Lung (tissue), 12 donors: ENCODE results near the gene PRKG1. TPM values are rescaled to one million over a fixed set of nuclear protein-coding genes. Genes with fewer than 3 reads are reported as not detected.

Experiments used
- ATAC-seq: fragments of 200-7000 bp; cut with Tn5 transposase; one replicate; pipeline ENCODE4 v1.9.1; 2020; ENCODE audit warnings: moderate number of reproducible peaks; ENCODE audit not compliant: insufficient read depth, low FRiP score
- DNase-seq, 3 donors: peaks; one replicate each; pipeline ENCODE4 v3.0.0-alpha.2; 2013 to 2017
- H3K27ac ChIP-seq, 2 donors: one replicate each; pipeline ENCODE4 v1.5.1; 2013; ENCODE audit warnings: mild to moderate bottlenecking in 2 of 2, moderate library complexity in 2 of 2, control low read depth in 1 of 2, inconsistent platforms in 1 of 2, low read depth in 1 of 2, low read length in 1 of 2
- H3K27me3 ChIP-seq, 3 donors: one replicate each; pipeline ENCODE4 v1.5.1; 2013; ENCODE audit warnings: low read length in 2 of 3; ENCODE audit not compliant: control insufficient read depth in 3 of 3, insufficient read depth in 3 of 3
- H3K36me3 ChIP-seq, 4 donors: one replicate each; pipeline ENCODE4 v1.5.1; 2013; ENCODE audit warnings: low read length in 4 of 4, mild to moderate bottlenecking in 1 of 4, moderate library complexity in 1 of 4; ENCODE audit not compliant: control insufficient read depth in 4 of 4, insufficient read depth in 4 of 4
- H3K4me1 ChIP-seq, 5 donors: one replicate each; pipeline ENCODE4 v1.5.1; 2013; ENCODE audit warnings: low read length in 5 of 5, mild to moderate bottlenecking in 2 of 5, moderate library complexity in 1 of 5; ENCODE audit not compliant: control insufficient read depth in 5 of 5, insufficient read depth in 5 of 5
- H3K4me3 ChIP-seq: one replicate; pipeline ENCODE4 v1.5.1; 2013; ENCODE audit warnings: mild to moderate bottlenecking, control low read depth, moderate library complexity
- H3K9ac ChIP-seq, 2 donors: one replicate each; pipeline ENCODE4 v1.5.1; 2013; ENCODE audit warnings: low read length in 2 of 2, control low read depth in 1 of 2; ENCODE audit not compliant: insufficient read depth in 1 of 2
- H3K9me3 ChIP-seq, 4 donors: one replicate each; pipeline ENCODE4 v1.5.1; 2013; ENCODE audit warnings: low read length in 3 of 4, mild to moderate bottlenecking in 1 of 4, moderate library complexity in 1 of 4; ENCODE audit not compliant: control insufficient read depth in 4 of 4, insufficient read depth in 3 of 4
- CTCF ChIP-seq: IDR thresholded peaks from 2 replicates; pipeline ENCODE4 v1.5.1; 2012; ENCODE audit warnings: mild to moderate bottlenecking; ENCODE audit errors: control extremely low read depth, extremely low read depth
- WGBS, 2 donors: extraction: QIAGEN DNeasy Blood & Tissue Kit; methylation state at CpG; one replicate each; pipeline ENCODE4 v1.1.7; 2013; 5-methylcytosine and 5-hydroxymethylcytosine counted together
- polyA plus RNA-seq, 2 donors: library from polyadenylated mRNA; stranded (reverse); fragments of 200-250 nt; gene quantifications; one replicate each; pipeline ENCODE4 v1.2.1, GENCODE V29; 2013
- total RNA-seq, 2 donors: library from RNA; depleted of rRNA in 1 of 2; stranded (reverse); fragments of >200 nt in 1 of 2; gene quantifications; one replicate each; pipeline ENCODE4 v1.2.1, GENCODE V29; 2014 to 2021
- donor health status: control.
- donor health status: control.
- donor health status: Bipolar disorder and iron deficiency.
- donor health status: healthy.
- donor health status: DM: yes; HTN: yes; CAD: no.

The PRKG1 gene
- total and polyA plus RNA-seq, 4 donors, result 2.1 to 50.8 (median 15.1) TPM

- no peak for TF ChIP-seq CTCF
- H3K9ac ChIP-seq, result no peak overlapping the region
- no peaks in the 10 kb centered on the region for H3K4me1 ChIP-seq
- no peak overlapping the region for H3K4me3 ChIP-seq
- no peaks in the 10 kb centered on the region for H3K9me3 ChIP-seq
- H3K27me3 ChIP-seq, result no peaks in the 10 kb centered on the region
- no peak for DNase-seq
- ATAC-seq, result no peak
- WGBS, 2 donors, result 90 to 92% methylated on average over 4 of the region's 4 CpGs
- peaks cover 0 to 3% (median 0%) of the 10 kb centered on the region in 4 donors for H3K36me3 ChIP-seq
- H3K27ac ChIP-seq, result no peak overlapping the region
Observed at GRCh38 chr10:51924359-51924758, 850.1 kb downstream of the PRKG1 start.

DNA sequence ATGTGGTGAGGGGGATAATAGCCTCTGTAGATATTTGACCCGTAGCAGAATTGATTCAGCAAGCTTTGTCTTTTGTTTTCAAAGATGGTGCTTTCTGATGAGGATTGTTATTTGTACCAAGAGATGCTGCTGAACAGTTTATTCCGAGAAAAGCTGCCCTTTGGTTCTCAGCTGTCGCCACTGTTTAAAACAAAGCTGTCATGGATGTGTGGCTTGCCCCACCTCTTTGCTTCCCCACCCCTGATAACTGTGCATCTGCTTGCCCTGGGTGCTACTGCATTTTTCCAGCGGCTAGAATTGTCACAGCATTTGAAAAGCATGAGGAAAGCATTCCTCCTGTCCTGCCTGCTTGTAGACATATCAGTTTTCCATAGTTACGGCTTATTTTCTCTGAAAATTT lies 852.0 kb downstream of the PRKG1 start:
- WGBS, 2 donors, result 89 to 90% methylated on average over 5 of the region's 5 CpGs
- ATAC-seq (no peak), DNase-seq (no peak)
- Histone ChIP-seq H3K4me1 (no peaks in the 10 kb centered on the region), H3K9ac (no peak overlapping the region), H3K9me3 (no peaks in the 10 kb centered on the region), H3K4me3 (no peak overlapping the region), H3K36me3 (peaks cover 0 to 3% (median 0%) of the 10 kb centered on the region in 4 donors), H3K27ac (no peak overlapping the region), H3K27me3 (no peaks in the 10 kb centered on the region)
- TF ChIP-seq CTCF, result no peak

- no peak for TF ChIP-seq CTCF
- H3K9me3 ChIP-seq, result no peaks in the 10 kb centered on the region
- H3K36me3 ChIP-seq, result peaks cover 0 to 3% (median 0%) of the 10 kb centered on the region in 4 donors
- no peak overlapping the region for H3K4me3 ChIP-seq
- peaks cover 0 to 7% (median 0%) of the 10 kb centered on the region in 5 donors for H3K4me1 ChIP-seq
- ATAC-seq, result no peak
- no peak for DNase-seq
- no peak overlapping the region for H3K27ac ChIP-seq
- WGBS, 2 donors, result 75 to 82% methylated on average over 1 of the region's 1 CpG
- no peak overlapping the region for H3K9ac ChIP-seq
- no peaks in the 10 kb centered on the region for H3K27me3 ChIP-seq
Observed at GRCh38 chr10:51928162-51928561, 853.9 kb downstream of the PRKG1 start.

- Histone ChIP-seq H3K27me3 (no peaks in the 10 kb centered on the region), H3K4me3 (no peak overlapping the region), H3K9ac (no peak overlapping the region), H3K36me3 (no peaks in the 10 kb centered on the region), H3K27ac (no peak overlapping the region), H3K9me3 (no peaks in the 10 kb centered on the region), H3K4me1 (peaks cover 0 to 11% (median 3%) of the 10 kb centered on the region in 5 donors)
- no peak for TF ChIP-seq CTCF
- DNase-seq (no peak), ATAC-seq (no peak)
- 67 to 76% methylated on average over 4 of the region's 4 CpGs for WGBS, 2 donors
Observed at GRCh38 chr10:51932530-51932929, 858.2 kb downstream of the PRKG1 start.
